Nephron progenitor cell (in vitro differentiated cells): ENCODE results near the gene HOXD12.

ENCODE experiments used
- DNase-seq: peaks from one replicate; pipeline ENCODE4 v3.0.0; 2021
- H3K27ac Mint-ChIP-seq: 2 replicates; pipeline ENCODE4 v1.8.0; 2021; ENCODE audit warnings: mild to moderate bottlenecking, moderate library complexity, mixed read lengths
- H3K27me3 Mint-ChIP-seq: 2 replicates; pipeline ENCODE4 v1.8.0; 2021; ENCODE audit warnings: mild to moderate bottlenecking, low read depth, mixed read lengths; ENCODE audit not compliant: poor library complexity
- H3K36me3 Mint-ChIP-seq: 2 replicates; pipeline ENCODE4 v1.8.0; 2021; ENCODE audit warnings: low read depth, mixed read lengths
- H3K4me1 Mint-ChIP-seq: 2 replicates; pipeline ENCODE4 v1.8.0; 2021; ENCODE audit warnings: mixed read lengths
- H3K4me3 Mint-ChIP-seq: 2 replicates; pipeline ENCODE4 v1.8.0; 2021; ENCODE audit warnings: mild to moderate bottlenecking, moderate library complexity, mixed read lengths
- H3K9me3 Mint-ChIP-seq: 2 replicates; pipeline ENCODE4 v1.8.0; 2021; ENCODE audit warnings: mild to moderate bottlenecking, moderate library complexity, mixed read lengths
- TF ChIP-seq, protein P1 (sequence below): fragments of 200-600 bp; sonication (generic); IDR thresholded peaks from 2 replicates; pipeline ENCODE4 v1.5.0; 2021; ENCODE audit warnings: antibody characterized with exemption

The HOXD12 gene

DNA sequence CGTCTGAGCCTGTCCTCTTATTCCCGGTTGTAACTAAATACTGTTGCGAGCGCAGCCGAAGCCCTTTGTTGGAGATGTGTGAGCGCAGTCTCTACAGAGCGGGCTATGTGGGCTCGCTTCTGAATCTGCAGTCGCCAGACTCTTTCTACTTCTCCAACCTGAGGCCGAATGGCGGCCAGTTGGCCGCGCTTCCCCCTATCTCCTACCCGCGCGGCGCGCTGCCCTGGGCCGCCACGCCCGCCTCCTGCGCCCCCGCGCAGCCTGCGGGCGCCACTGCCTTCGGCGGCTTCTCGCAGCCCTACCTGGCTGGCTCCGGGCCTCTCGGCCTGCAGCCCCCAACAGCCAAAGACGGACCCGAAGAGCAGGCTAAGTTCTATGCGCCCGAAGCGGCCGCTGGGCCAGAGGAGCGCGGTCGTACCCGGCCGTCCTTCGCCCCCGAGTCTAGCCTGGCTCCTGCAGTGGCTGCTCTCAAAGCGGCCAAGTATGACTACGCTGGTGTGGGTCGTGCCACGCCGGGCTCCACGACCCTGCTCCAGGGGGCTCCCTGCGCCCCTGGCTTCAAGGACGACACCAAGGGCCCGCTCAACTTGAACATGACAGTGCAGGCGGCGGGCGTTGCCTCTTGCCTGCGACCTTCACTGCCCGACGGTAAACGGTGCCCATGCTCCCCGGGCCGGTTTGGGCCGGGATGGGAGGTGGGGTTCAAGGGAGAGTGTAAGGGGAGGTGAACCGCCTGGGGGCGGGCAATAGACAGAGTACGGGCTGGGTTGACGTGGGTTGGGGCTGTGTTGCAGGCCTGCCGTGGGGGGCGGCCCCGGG lies at the start of gene HOXD12:
Gene HOXD12 (plus strand): TSS at position 68 of the 819 bp plus-strand sequence. CDS start 7 bp downstream, at position 75.
- DNase-seq: no peak
- Mint-ChIP-seq H3K27ac (no peak within 1 kb of the TSS), H3K4me3 (peak within 1 kb of the TSS; percentile 60), H3K36me3 (no peaks in the 10 kb centered on the region), H3K4me1 (peaks cover 54% of the 10 kb centered on the region), H3K9me3 (no peaks in the 10 kb centered on the region), H3K27me3 (peaks cover 100% of the 10 kb centered on the region)
- TF ChIP-seq, protein P1, sequence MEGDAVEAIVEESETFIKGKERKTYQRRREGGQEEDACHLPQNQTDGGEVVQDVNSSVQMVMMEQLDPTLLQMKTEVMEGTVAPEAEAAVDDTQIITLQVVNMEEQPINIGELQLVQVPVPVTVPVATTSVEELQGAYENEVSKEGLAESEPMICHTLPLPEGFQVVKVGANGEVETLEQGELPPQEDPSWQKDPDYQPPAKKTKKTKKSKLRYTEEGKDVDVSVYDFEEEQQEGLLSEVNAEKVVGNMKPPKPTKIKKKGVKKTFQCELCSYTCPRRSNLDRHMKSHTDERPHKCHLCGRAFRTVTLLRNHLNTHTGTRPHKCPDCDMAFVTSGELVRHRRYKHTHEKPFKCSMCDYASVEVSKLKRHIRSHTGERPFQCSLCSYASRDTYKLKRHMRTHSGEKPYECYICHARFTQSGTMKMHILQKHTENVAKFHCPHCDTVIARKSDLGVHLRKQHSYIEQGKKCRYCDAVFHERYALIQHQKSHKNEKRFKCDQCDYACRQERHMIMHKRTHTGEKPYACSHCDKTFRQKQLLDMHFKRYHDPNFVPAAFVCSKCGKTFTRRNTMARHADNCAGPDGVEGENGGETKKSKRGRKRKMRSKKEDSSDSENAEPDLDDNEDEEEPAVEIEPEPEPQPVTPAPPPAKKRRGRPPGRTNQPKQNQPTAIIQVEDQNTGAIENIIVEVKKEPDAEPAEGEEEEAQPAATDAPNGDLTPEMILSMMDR: no peak

- H3K27me3 Mint-ChIP-seq: peaks cover 88% of the 10 kb centered on the region
- TF ChIP-seq, protein P1: no peak
Observed at GRCh38 chr2:176056406-176056805, 43.2 kb upstream of the HOXD12 start.

GRCh38 chr2:176063958-176064357 lies 35.6 kb upstream of the HOXD12 start:
- TF ChIP-seq, protein P1: no peak
- DNase-seq: no peak
- Mint-ChIP-seq H3K27me3 (peaks cover 99% of the 10 kb centered on the region), H3K27ac (no peak overlapping the region), H3K4me3 (no peak overlapping the region), H3K36me3 (no peaks in the 10 kb centered on the region), H3K9me3 (no peaks in the 10 kb centered on the region), H3K4me1 (peaks cover 14% of the 10 kb centered on the region)

More at GRCh38 chr2:176056406-176056805, 43.2 kb upstream of the HOXD12 start:
- Mint-ChIP-seq H3K36me3 (no peaks in the 10 kb centered on the region), H3K9me3 (no peaks in the 10 kb centered on the region), H3K4me3 (no peak overlapping the region), H3K4me1 (no peaks in the 10 kb centered on the region), H3K27ac (no peak overlapping the region)
- no peak for DNase-seq

DNA sequence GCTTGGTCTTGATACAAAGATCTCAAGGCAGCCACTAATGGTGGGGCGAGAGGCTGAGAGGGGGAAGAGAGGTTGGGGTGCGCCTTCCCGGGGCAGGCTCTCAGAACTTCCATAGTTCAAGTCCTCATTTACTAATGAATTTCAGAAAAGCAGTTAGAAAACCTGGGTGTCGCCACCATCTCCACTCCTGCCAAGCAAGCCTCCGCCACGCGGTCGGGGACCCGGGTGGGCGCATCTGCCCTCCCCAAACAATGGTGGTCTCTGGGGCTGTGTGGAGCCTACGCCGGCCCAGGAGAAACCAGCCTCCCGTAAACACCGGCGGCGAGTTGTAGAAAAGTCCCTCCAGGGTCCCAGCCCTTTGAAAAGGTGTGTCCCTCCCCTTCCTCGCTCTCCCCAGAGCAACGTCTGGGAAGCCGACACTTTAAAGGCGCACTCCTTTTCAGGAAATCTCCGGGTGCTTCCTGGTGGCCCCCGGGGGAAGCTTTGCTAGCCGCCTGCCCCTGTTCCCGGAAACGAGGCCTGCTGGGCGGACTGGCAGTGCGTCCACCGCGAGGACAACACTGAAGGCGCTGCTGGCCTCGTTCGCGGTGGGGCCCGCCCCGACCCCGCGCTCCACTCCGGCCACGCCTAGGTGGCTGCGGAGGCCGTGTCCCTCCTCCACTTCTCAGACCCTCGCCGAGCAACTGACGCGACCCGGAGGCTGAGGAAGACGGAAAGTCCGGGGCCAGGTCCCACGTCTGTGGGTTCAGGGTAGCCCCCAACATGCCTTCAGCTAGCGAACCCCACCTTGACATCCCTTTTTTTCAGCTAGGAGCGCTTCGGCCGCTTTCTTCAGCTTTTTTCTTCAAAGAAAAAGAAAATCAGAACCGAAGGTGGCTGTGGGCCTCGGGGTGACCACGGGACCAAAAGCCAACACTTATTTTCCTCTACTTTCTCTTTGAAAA lies 32.7 kb upstream of the HOXD12 start:
- Mint-ChIP-seq H3K4me1 (peaks cover 14% of the 10 kb centered on the region), H3K27me3 (peaks cover 100% of the 10 kb centered on the region), H3K36me3 (no peaks in the 10 kb centered on the region), H3K9me3 (no peaks in the 10 kb centered on the region), H3K27ac (no peak overlapping the region), H3K4me3 (peak overlapping the region; percentile 67)
- peak; percentile 56 for DNase-seq
- TF ChIP-seq, protein P1: no peak

GRCh38 chr2:176067589-176068418 lies 31.8 kb upstream of the HOXD12 start:
- H3K27me3 Mint-ChIP-seq: peaks cover 100% of the 10 kb centered on the region
- H3K4me1 Mint-ChIP-seq: peaks cover 14% of the 10 kb centered on the region
- no peaks in the 10 kb centered on the region for H3K36me3 Mint-ChIP-seq
- peak overlapping the region; percentile 67 for H3K4me3 Mint-ChIP-seq
- TF ChIP-seq, protein P1: no peak
- peak; percentile 45 for DNase-seq
- peaks cover 6% of the 10 kb centered on the region for H3K9me3 Mint-ChIP-seq
- H3K27ac Mint-ChIP-seq: no peak overlapping the region
